ENCODE measurements around the gene FIGNL2.

DNA sequence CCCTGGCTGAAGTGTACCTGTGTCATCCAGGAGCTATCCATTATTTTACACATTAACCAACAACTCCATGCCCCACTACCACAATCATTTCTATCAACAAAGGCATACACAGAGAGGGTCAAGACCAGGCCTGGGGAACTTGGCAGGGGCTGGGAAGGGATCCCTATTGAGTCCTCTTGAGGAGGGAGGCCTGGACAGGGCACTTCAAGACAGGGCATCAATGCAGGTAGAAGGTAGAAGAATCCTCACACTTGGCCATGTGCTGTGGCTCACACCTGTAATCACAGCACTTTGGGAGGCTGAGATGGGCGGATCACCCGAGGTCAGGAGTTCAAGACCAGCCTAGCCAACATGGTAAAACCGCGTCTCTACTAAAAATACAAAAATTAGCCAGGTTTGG, 26.0 kb upstream of the FIGNL2 start:
- TF ChIP-seq, protein P1, sequence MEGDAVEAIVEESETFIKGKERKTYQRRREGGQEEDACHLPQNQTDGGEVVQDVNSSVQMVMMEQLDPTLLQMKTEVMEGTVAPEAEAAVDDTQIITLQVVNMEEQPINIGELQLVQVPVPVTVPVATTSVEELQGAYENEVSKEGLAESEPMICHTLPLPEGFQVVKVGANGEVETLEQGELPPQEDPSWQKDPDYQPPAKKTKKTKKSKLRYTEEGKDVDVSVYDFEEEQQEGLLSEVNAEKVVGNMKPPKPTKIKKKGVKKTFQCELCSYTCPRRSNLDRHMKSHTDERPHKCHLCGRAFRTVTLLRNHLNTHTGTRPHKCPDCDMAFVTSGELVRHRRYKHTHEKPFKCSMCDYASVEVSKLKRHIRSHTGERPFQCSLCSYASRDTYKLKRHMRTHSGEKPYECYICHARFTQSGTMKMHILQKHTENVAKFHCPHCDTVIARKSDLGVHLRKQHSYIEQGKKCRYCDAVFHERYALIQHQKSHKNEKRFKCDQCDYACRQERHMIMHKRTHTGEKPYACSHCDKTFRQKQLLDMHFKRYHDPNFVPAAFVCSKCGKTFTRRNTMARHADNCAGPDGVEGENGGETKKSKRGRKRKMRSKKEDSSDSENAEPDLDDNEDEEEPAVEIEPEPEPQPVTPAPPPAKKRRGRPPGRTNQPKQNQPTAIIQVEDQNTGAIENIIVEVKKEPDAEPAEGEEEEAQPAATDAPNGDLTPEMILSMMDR (IDR thresholded peaks at IDR 0.05): no peak
- TF ChIP-seq POLR2A (IDR thresholded peaks at IDR 0.05): no peak

Data from lower leg skin (tissue), 3 donors.